ENCODE data around the gene YPEL1. TPM values are rescaled to one million over a fixed set of nuclear protein-coding genes. Genes with fewer than 3 reads are reported as not detected.

The YPEL1 gene
- total RNA-seq, 2 experiments from 2014 or later, result 0.99 to 1.2 TPM

DNA sequence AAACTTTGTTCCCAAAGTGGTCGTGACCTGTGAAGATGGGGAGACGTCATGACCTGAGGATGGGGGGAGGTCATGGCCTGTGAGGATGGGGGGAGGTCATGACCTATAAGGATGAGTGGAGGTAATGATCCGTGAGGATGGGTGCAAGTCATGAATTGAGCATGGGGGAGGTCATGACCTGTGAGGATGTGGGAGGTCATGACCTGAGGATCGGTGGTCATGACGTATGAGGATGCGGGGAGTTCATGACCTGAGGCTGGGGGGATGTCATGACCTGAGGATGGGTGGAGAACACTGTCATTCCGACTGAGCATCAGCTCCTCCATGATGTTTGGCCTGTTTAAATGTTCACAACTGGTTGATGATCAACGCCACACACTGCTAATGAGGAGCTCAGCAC lies 25.9 kb downstream of the YPEL1 start:
- POLR2A ChIA-PET, result no interaction called here
- Mint-ChIP-seq H3K36me3 (ENCODE audit: low read depth) (no peaks in the 10 kb centered on the region), H3K27me3 (no peaks in the 10 kb centered on the region), H3K4me3 (no peak overlapping the region), H3K9me3 (no peaks in the 10 kb centered on the region), H3K4me1 (ENCODE audit: low read depth) (peaks cover 7% of the 10 kb centered on the region), H3K27ac (no peak overlapping the region)
- DNase-seq (no peak), ATAC-seq (no peak)
- intact Hi-C loops (cut with micrococcal nuclease), result loop anchor here (5.0 kb wide), 1 partner anchor 228 kb away; no protein-coding TSS in a partner anchor
- CTCF ChIA-PET, result interaction anchor here (0.6 to 1.6 kb wide), 2 partner anchors 10 to 624 kb away, joined by 3 to 5 read pairs; no protein-coding TSS in a partner anchor
- TF ChIP-seq, protein P1, sequence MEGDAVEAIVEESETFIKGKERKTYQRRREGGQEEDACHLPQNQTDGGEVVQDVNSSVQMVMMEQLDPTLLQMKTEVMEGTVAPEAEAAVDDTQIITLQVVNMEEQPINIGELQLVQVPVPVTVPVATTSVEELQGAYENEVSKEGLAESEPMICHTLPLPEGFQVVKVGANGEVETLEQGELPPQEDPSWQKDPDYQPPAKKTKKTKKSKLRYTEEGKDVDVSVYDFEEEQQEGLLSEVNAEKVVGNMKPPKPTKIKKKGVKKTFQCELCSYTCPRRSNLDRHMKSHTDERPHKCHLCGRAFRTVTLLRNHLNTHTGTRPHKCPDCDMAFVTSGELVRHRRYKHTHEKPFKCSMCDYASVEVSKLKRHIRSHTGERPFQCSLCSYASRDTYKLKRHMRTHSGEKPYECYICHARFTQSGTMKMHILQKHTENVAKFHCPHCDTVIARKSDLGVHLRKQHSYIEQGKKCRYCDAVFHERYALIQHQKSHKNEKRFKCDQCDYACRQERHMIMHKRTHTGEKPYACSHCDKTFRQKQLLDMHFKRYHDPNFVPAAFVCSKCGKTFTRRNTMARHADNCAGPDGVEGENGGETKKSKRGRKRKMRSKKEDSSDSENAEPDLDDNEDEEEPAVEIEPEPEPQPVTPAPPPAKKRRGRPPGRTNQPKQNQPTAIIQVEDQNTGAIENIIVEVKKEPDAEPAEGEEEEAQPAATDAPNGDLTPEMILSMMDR (IDR thresholded peaks at IDR 0.05), result no peak

DNA sequence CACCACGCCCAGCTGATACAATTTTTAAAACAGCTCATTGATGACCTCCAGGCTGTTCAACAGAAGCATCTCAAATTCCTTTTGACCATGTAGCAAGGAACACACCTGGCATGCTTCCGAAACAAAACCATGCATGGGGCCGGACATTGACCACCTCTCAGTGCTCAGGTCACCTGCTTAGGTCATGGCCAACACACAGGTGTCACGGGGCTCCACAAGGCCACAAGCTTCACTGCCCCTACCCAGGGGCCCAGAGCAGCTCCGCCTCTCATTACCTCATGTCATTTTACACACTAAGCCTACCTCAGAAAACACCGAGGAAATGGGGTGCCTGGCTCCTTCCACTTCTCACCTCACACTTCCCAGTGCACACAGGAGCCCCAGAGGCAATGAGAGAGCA lies 26.6 kb downstream of the YPEL1 start:
- peaks cover 7% of the 10 kb centered on the region for H3K4me1 Mint-ChIP-seq (ENCODE audit: low read depth)
- TF ChIP-seq, protein P1 (IDR thresholded peaks at IDR 0.05), result no peak
- no peak overlapping the region for H3K27ac Mint-ChIP-seq
- ATAC-seq (no peak), DNase-seq (no peak)
- H3K4me3 Mint-ChIP-seq, result no peak overlapping the region
- H3K36me3 Mint-ChIP-seq (ENCODE audit: low read depth), result no peaks in the 10 kb centered on the region
- no peaks in the 10 kb centered on the region for H3K27me3 Mint-ChIP-seq
- H3K9me3 Mint-ChIP-seq, result no peaks in the 10 kb centered on the region
- ChIA-PET CTCF (interaction anchor here (2.1 kb wide), 1 partner anchor 244 kb away, joined by 16 read pairs; the partner anchor contains the start of gene PPM1F), POLR2A (no interaction called here)
- intact Hi-C loops (cut with micrococcal nuclease), result no loop called here

DNA sequence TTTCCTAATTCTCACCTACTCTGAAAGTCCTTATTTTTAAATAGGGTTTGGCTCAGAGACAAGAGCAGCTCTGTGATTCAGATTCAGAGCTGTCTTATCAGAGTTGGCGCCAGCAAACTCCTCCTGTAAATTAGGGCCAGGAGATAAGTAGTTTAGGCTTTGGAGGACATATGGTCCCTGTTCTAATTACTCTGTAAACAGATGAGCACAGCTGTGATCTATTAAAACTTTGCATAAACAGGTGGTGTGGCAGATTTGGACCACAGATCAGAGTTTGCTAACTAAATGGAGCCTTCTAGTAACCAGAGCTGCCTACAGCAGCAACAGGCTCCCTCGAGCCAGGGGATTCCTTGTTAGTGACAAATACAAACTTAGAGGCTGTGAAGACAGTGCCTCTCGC lies 27.9 kb downstream of the YPEL1 start:
- H3K27ac Mint-ChIP-seq, result no peak overlapping the region
- no peaks in the 10 kb centered on the region for H3K4me1 Mint-ChIP-seq (ENCODE audit: low read depth)
- no peak for ATAC-seq
- intact Hi-C loops (cut with micrococcal nuclease), result no loop called here
- CTCF ChIA-PET, result interaction anchor here (0.7 to 2.1 kb wide), 5 partner anchors 10 to 265 kb away, joined by 3 to 16 read pairs (median 3); partner anchors contain the start of gene PPM1F
- H3K36me3 Mint-ChIP-seq (ENCODE audit: low read depth), result no peaks in the 10 kb centered on the region
- POLR2A ChIA-PET, result interaction anchor here (0.6 kb wide), 1 partner anchor 10 kb away, joined by 3 read pairs; no protein-coding TSS in a partner anchor
- no peak overlapping the region for H3K4me3 Mint-ChIP-seq
- no peaks in the 10 kb centered on the region for H3K27me3 Mint-ChIP-seq
- no peak for DNase-seq
- H3K9me3 Mint-ChIP-seq, result no peaks in the 10 kb centered on the region
- TF ChIP-seq, protein P1 (IDR thresholded peaks at IDR 0.05), result no peak

DNA sequence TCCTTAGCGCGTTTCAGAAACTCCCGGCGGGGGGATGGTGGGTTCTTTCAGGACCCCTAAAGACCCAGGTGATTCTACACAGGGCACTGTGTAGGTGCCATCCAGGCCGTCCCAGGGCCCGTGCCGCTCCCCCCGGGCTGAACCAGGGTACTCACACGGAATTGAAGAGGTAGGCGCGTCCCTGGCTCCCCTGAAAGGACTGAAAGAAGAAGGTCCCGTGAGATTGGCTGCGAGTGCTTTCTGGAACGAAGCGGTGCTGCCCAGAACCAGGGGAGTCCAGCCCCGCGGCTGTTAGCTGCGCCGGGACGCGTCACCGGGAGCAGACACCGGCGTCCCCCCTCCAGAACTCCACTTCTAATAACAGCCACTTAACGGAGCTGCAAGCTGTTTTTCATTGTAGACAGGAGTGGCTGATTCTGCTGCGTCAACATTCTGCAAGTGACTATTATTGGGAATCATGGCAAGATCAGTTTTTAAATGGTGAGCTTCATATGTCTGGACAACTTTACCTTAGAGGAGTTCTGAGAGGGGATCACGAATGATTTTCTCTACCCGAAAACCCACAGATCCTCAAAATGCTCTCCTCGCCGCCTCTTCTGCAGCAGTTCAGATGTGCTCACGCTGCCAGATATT lies 31.8 kb downstream of the YPEL1 start:
- peaks cover 2% of the 10 kb centered on the region for H3K4me1 Mint-ChIP-seq (ENCODE audit: low read depth)
- H3K27ac Mint-ChIP-seq, result no peak overlapping the region
- intact Hi-C loops (cut with micrococcal nuclease), result no loop called here
- no peak for DNase-seq
- no peaks in the 10 kb centered on the region for H3K27me3 Mint-ChIP-seq
- ATAC-seq, result no peak
- H3K4me3 Mint-ChIP-seq, result no peak overlapping the region
- POLR2A ChIA-PET, result no interaction called here
- CTCF ChIA-PET, result no interaction called here
- H3K36me3 Mint-ChIP-seq (ENCODE audit: low read depth), result no peaks in the 10 kb centered on the region
- TF ChIP-seq, protein P1 (IDR thresholded peaks at IDR 0.05), result no peak
- no peaks in the 10 kb centered on the region for H3K9me3 Mint-ChIP-seq

Measured in activated CD8-positive, alpha-beta T cell treated with anti-CD3 and anti-CD28 coated beads for 36 hours (primary cell).